ENCODE measurements around the gene PRCC.

- TF ChIP-seq, protein P1, sequence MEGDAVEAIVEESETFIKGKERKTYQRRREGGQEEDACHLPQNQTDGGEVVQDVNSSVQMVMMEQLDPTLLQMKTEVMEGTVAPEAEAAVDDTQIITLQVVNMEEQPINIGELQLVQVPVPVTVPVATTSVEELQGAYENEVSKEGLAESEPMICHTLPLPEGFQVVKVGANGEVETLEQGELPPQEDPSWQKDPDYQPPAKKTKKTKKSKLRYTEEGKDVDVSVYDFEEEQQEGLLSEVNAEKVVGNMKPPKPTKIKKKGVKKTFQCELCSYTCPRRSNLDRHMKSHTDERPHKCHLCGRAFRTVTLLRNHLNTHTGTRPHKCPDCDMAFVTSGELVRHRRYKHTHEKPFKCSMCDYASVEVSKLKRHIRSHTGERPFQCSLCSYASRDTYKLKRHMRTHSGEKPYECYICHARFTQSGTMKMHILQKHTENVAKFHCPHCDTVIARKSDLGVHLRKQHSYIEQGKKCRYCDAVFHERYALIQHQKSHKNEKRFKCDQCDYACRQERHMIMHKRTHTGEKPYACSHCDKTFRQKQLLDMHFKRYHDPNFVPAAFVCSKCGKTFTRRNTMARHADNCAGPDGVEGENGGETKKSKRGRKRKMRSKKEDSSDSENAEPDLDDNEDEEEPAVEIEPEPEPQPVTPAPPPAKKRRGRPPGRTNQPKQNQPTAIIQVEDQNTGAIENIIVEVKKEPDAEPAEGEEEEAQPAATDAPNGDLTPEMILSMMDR (conservative IDR thresholded peaks at IDR 0.05 in 1 of 2, IDR thresholded peaks at IDR 0.05 in 1 of 2; ENCODE audit: extremely low read depth in 1 of 2, insufficient read depth in 1 of 2, low read depth in 1 of 2, low read length in 2 of 2): no peak
- TF ChIP-seq EZH2 (IDR thresholded peaks at IDR 0.05; ENCODE audit: borderline replicate concordance, low read length): no peak
Observed at GRCh38 chr1:156822680-156823079, 55.3 kb downstream of the PRCC start.
